TTC549 (cell line): Measurements from ENCODE around the gene MED15.

Source experiments
- FAIRE-seq: peaks from 2 replicates; lab custom pipeline; 2012; peaks lifted over from hg19 to GRCh38; lab: Jason Lieb, UNC

The MED15 gene

DNA sequence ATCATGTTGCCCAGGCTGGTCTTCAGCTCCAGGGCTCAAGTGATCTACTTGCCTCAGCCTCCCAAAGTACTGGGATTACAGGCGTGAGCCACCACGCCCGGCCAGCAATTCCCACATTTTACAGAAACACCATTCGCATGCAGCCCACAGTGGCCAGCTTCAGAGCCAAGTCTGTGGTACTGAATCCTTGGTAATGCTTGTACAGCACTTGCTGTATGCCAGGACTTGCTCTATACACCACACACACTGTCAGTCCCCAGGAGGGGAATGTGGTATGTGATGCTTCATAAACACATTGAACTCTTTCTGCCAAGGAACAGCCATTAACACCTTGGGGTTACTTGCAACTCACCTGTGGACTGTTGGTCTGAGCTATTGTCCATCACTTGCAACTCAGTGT is 119.4 kb downstream of the MED15 start:
- FAIRE-seq: no peak

DNA sequence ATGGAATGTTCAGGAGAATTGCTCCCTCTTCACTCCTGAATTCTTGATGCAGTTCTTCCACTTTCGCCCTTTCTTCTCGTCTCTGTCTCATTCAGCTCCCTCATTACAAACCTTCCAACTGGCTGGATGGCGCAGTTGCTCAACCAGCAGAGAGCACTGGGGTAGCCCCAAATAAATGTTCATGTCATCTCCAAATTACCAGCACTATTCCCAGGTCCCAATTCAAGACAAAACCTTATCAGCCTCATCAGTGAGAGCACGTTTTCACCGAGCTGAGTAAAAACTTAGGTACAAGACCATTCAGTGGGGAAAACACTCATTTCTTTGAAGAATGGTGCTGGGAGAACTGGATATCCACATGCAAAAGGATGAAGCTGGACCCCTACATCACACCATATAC is 120.0 kb downstream of the MED15 start:
- FAIRE-seq: no peak

DNA sequence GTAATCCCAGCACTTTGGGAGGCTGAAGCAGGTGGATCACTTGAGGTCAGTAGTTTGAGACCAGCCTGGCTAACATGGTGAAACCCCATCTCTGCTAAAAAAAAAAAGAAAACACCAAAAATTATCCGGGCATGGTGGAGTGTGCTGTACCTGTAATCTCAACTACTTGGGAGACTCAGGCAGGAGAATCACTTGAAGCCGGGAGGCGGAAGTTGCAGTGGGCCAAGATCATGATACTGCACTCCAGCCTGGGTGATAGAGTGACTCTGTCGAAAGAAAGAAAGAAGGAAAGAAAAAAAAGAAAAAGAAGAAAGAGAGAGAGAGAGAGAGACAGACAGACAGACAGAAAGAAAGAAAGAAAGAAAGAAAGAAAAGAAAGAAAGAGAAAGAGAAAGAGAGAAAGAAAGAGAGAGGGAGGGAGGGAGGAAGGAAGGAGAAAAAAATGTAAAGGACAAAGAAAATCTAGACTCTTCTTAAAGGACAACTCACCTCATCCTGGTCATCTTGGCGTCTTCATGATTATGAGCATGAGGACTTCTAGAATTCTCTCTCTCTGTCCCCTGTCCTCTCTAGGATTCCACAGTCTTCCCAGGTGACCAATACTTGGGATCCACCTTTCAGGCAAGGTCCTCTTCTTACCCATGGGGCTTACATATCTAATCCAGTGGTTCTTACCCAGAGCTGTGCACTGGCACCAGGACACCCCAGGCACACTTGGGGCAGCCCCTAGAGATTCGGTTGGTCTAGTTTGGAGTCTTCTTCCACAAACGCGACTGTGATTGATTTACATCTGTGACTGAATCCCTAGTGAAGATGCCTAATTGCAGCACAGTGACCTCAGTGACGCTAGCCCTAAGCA is 120.9 kb downstream of the MED15 start:
- FAIRE-seq: no peak

DNA sequence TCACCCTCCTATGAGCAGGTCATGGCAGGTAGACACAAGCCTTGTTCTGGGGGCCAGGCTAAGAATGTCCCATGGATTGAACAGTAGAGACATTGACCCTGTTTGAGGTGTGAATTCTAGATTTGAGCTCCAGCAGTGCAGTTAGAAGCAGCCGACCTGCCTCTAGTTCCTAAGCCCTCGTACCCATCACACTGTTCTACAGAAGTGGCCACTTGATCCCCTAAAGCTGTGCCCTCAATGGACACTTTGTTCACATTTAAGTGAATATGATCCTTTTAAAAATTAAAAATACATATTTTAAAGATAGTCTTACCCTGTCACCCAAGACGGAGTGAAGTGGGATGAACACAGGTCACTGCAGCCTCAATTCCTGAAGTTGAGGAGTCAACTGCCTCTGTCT is 122.0 kb downstream of the MED15 start:
- no peak for FAIRE-seq

DNA sequence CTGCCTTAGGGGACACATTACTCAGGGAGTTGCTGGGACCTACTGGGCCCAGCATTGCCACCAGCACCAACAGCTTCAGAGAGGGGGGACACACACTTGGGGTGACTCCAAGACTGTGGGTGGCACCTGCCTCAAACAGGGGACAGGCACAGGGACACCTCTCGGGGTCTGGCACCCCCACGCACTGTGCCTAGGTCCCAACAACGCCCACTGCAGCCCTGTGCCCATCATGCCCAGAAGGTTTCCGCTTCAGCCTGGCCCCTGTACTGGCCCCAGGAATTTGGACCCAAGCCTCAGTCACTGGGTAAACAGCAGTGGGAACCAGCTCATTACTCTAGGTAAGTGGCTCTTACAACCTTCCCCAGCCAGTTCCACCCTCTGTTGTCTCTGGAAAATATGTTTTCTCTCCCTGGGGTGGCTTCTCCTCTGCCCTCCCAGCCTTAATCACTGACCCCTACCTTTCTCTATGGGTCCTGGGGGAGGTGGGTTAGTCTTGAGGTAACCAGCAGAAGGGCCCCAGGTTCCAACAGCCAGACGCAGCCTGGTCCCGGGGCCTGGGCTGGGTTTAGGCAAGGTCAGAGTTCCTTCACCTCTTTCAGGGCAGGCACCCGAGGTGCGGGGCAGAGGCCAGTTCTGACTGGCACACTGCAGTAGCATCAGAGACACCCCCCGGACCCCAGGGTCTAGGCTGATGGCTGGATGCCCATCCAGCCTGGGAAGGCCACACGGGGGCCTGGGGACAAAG is 123.6 kb downstream of the MED15 start:
- no peak for FAIRE-seq

GRCh38 chr22:20632082-20632481 is 124.7 kb downstream of the MED15 start:
- FAIRE-seq: no peak

DNA sequence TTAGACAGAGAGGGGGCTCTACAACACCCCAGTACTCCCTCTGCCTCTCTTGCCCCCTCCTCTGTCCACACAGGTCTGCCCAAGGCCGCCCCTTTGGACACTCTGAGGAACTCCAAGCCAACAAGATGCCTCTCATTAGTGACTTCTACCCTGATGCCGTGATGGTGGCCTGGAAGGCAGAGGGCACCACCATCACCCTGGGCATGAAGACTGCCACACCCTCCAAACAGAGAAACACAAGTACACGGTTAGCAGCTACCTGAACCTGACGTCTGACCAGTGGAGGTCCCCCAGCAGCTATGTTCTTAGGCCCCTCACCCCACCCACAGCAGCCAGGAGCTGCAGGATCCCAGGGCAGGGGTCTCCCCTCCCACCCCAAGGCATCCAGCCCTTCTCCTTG is 125.1 kb downstream of the MED15 start:
- FAIRE-seq: no peak

DNA sequence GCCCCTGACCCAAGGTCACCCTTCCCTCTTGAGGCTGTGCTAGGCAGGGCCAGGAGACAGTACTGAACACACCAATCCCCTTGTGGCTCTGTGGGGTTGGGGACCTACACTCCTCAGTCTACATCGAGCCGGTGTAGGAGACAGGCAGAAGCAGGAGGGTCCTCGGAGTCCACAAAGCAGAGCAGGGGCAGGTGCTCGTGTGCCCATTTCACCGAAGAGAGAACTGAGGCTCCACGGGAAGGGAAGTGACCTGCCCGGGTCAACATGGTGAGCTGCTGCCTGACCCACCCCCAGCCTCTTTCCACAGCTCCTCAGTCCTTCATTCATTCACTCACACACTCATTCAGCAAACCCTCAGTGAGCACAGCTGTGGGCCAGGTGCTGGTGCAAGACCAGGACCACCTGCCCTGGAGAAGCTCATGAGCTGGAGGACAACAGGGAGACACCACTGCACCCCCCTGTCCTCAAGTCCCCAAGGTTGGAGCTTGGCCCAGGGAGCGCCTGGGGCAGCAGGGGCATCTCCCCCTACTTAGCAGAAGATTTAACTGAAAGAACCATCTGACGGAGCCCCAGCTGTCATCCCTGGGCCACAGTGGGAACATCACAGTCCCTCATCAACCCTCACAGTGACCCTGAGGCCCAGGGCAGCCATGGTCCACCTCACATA is 127.3 kb downstream of the MED15 start:
- no peak for FAIRE-seq

GRCh38 chr22:20635227-20635591 is 127.8 kb downstream of the MED15 start:
- FAIRE-seq: no peak

- no peak for FAIRE-seq
These were observed 128.8 kb downstream of the MED15 start for GRCh38 chr22:20636075-20636812.

GRCh38 chr22:20636945-20637344 is 129.5 kb downstream of the MED15 start:
- no peak for FAIRE-seq
